Vagina (tissue), 2 donors: ENCODE data around the gene CFAP99. TPM values are rescaled to one million over a fixed set of nuclear protein-coding genes. Genes with fewer than 3 reads are reported as not detected.
"Not testable (repeated sequence)": the region's sequence is repeated elsewhere in the genome, so short reads cannot be mapped to it uniquely, and the experiment has no call there.

Source experiments
- DNase-seq, 2 donors: peaks; one replicate each; pipeline ENCODE4 v3.0.0-alpha.2; 2017; ENCODE audit errors: extremely low spot score in 2 of 2
- H3K27ac ChIP-seq: fragments of 200-600 bp; sonication (generic); one replicate; pipeline ENCODE4 v1.5.1; 2019
- H3K27me3 ChIP-seq: fragments of 200-600 bp; sonication (generic); one replicate; pipeline ENCODE4 v1.5.1; 2019
- H3K36me3 ChIP-seq, 2 donors: fragments of 200-600 bp; sonication (generic); one replicate each; pipeline ENCODE4 v1.5.1; 2017 to 2019
- H3K4me1 ChIP-seq: fragments of 200-600 bp; sonication (generic); one replicate; pipeline ENCODE4 v1.5.1; 2019
- H3K4me3 ChIP-seq, 2 donors: fragments of 200-600 bp; sonication (generic); 1 replicate in 1 of 2; 2 replicates in 1 of 2; pipeline ENCODE4 v1.5.1; 2016 to 2019
- H3K9me3 ChIP-seq: fragments of 200-600 bp; sonication (generic); one replicate; pipeline ENCODE4 v1.5.1; 2019
- POLR2A ChIP-seq, 2 donors: fragments of 450-650 bp; IDR thresholded peaks; one replicate each; pipeline ENCODE4 v1.6.1; 2017; ENCODE audit warnings: antibody characterized with exemption in 2 of 2, mild to moderate bottlenecking in 2 of 2, moderate library complexity in 2 of 2
- POLR2AphosphoS5 ChIP-seq, 2 donors: sonication (generic); formaldehyde crosslinking; IDR thresholded peaks; one replicate each; pipeline ENCODE4 v1.9.0; 2017; ENCODE audit warnings: antibody characterized with exemption in 2 of 2, mild to moderate bottlenecking in 2 of 2, low read depth in 1 of 2; ENCODE audit not compliant: insufficient read depth in 1 of 2
- intact Hi-C: fragments of 100-400 bp; cut with DNase I; formaldehyde crosslinking; loops from one replicate; pipeline ENCODE4 v1.15.1; 2023
- total RNA-seq: library from RNA; depleted of rRNA; stranded (reverse); fragments of >200 nt; gene quantifications from one replicate; pipeline ENCODE4 v1.2.3, GENCODE V29; 2016
- TF ChIP-seq, protein P1 (sequence below), 3 experiments: fragments of 450-650 bp in 2 of 3; fragments of 200-600 bp in 1 of 3; sonication (generic) in 1 of 3; IDR thresholded peaks; one replicate each; pipeline ENCODE4 v1.5.1; 2017 to 2019; ENCODE audit warnings: antibody characterized with exemption in 3 of 3, mild to moderate bottlenecking in 2 of 3, moderate library complexity in 2 of 3

CFAP99 gene
- total RNA-seq, 1 donor from 2014 or later = not detected

DNA sequence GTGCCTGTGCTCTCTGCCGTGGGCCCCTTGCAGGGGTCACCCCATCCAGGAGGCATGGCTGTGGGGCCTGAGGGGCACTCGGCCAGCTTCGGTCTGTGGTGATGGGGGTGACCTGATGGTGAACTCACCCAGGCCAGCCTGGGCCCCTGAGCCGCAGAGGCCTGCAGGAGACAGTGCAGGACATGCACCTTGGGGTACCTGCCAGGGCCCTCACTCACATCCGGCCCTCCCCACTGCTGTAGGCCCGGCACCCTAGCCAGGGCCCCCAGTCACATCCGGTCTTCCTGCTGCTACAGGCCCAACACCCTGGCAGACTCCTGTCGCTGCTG is 7.3 kb downstream of the CFAP99 start:
- Histone ChIP-seq H3K4me1 (no peaks in the 10 kb centered on the region), H3K4me3 (no peak overlapping the region), H3K27me3 (no peaks in the 10 kb centered on the region), H3K27ac (no peak overlapping the region), H3K36me3 (no peaks in the 10 kb centered on the region), H3K9me3 (no peaks in the 10 kb centered on the region)
- no peak for DNase-seq
- TF ChIP-seq, protein P1, sequence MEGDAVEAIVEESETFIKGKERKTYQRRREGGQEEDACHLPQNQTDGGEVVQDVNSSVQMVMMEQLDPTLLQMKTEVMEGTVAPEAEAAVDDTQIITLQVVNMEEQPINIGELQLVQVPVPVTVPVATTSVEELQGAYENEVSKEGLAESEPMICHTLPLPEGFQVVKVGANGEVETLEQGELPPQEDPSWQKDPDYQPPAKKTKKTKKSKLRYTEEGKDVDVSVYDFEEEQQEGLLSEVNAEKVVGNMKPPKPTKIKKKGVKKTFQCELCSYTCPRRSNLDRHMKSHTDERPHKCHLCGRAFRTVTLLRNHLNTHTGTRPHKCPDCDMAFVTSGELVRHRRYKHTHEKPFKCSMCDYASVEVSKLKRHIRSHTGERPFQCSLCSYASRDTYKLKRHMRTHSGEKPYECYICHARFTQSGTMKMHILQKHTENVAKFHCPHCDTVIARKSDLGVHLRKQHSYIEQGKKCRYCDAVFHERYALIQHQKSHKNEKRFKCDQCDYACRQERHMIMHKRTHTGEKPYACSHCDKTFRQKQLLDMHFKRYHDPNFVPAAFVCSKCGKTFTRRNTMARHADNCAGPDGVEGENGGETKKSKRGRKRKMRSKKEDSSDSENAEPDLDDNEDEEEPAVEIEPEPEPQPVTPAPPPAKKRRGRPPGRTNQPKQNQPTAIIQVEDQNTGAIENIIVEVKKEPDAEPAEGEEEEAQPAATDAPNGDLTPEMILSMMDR (IDR thresholded peaks at IDR 0.05) = no peak
- no peak for TF ChIP-seq POLR2A (IDR thresholded peaks at IDR 0.05)
- TF ChIP-seq POLR2AphosphoS5 (IDR thresholded peaks at IDR 0.05; ENCODE audit: insufficient read depth in 1 of 2, low read depth in 1 of 2) = no peak
- intact Hi-C loops = no loop called here

DNA sequence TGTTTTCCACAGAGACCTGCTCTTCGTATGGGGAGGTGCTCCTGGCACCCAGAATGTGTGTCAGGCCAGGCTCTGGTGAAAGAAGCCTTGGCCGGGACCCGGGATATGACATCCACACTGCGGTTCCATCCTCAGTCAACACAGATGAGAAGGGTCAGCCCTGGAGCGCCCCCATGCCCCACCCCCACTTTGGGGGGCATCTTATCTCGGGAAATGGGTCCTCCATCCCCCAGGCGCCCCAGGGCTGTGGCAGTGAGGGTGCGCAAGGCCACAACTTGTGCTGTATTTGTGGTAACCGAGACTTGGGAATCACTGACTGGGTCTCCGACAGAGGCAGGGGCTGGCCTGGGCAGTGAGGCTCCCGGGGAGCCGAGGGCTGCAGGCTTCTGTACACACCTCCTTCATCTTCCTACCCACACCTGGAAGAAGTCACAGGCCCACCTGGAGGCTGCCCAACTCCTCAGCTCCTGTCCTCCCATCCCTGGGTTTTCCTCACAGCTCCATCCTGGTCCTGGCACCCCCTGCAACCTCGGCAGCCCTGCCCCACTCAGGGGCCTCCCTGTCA is 8.0 kb downstream of the CFAP99 start:
- Histone ChIP-seq H3K36me3 (no peaks in the 10 kb centered on the region), H3K9me3 (no peaks in the 10 kb centered on the region), H3K4me3 (no peak overlapping the region), H3K27ac (no peak overlapping the region), H3K4me1 (no peaks in the 10 kb centered on the region), H3K27me3 (no peaks in the 10 kb centered on the region)
- intact Hi-C loops = no loop called here
- TF ChIP-seq POLR2AphosphoS5 (IDR thresholded peaks at IDR 0.05; ENCODE audit: insufficient read depth in 1 of 2, low read depth in 1 of 2) (no peak), POLR2A (IDR thresholded peaks at IDR 0.05) (no peak)
- TF ChIP-seq, protein P1 (IDR thresholded peaks at IDR 0.05) = no peak
- DNase-seq = no peak

DNA sequence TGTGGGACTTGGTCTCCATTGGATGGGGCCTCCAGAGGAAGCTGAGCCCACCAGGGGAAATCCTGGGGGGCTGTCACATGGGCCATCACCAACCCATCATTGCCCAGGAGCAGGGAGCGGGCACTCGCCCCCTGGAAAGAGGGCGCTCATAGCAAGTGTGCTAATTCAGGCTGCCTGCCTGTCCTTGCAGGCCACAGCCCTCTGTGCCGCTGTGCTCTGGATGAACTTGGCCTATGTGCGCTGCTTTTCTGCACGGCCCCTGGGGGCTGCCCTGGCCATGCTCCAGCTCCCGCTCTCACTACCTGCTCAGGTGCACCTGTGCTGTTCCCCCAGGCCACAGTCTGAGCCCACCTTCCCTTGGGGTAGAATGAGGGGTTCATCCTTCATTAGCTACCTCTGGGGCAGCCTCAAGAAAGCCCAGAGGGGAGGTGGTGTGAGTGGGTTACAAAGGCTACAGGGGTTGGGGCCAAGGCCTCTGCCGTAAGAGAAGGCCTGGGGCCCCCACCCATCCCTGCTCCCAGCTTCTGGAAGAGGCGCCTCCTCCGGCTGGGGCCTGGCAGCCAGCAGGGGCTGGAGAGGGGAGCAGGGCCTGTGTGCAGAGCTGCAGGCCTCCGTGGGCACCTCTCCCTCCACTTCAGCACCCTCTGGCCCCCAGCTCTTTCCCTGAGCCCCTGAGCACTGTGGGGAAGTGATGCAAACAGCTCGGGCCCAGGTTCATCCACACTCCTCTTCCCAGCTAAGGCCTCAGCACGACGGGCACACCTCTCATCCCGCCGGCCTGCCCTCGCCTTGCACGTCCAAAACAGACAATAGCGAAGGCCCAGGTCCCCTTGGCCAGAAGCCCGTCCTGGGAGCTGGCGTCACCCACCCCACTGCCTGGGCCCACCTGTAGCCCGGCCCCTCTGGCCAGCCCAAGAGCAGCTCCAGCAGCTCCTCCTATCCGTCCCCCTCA is 8.9 kb downstream of the CFAP99 start:
- no peaks in the 10 kb centered on the region for H3K4me1 ChIP-seq
- H3K9me3 ChIP-seq = no peaks in the 10 kb centered on the region
- H3K27ac ChIP-seq = no peak overlapping the region
- intact Hi-C loops = no loop called here
- no peak for DNase-seq
- H3K27me3 ChIP-seq = no peaks in the 10 kb centered on the region
- no peak overlapping the region for H3K4me3 ChIP-seq
- H3K36me3 ChIP-seq = no peaks in the 10 kb centered on the region
- TF ChIP-seq, protein P1 (IDR thresholded peaks at IDR 0.05) = no peak
- TF ChIP-seq POLR2A (IDR thresholded peaks at IDR 0.05) (no peak), POLR2AphosphoS5 (IDR thresholded peaks at IDR 0.05; ENCODE audit: insufficient read depth in 1 of 2, low read depth in 1 of 2) (no peak)

DNA sequence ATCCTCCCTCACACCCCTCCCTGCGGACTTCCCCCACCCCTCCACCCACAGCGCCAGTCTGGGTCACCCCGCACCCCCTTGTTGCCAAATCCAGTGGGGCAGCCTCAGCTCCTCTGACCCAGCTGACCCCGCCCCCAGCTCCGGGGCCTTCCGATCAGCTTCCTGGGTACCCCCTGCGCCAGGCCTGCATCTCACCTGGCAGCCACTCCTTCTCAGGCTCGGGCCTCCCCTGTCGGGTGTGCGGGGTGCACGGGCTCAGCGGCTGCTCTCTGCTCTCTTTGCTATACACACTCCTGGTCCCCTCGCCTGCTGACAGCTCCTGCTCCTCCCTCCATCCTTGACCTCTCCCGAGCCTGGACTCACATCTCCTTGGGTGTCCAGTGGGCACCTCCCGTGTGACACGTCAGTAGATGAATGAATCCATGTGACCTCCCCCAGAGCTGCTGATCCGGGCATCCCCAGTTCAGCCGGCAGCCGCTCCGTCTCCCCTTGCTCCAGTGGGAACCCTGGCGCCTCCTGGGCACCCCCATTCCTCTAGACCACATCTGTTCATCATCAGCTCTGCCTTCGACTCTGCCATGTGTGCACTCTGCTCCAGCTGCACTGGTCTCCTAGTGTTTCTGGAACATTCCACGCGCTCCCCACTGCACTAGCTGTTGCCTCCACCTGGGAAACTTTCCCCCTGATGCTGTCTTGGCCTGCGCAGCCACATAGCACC is 9.9 kb downstream of the CFAP99 start:
- Histone ChIP-seq H3K27ac (no peak overlapping the region), H3K9me3 (no peaks in the 10 kb centered on the region), H3K27me3 (no peaks in the 10 kb centered on the region), H3K4me1 (no peaks in the 10 kb centered on the region), H3K36me3 (no peaks in the 10 kb centered on the region), H3K4me3 (no peak overlapping the region)
- intact Hi-C loops = no loop called here
- no peak for DNase-seq
- TF ChIP-seq POLR2AphosphoS5 (IDR thresholded peaks at IDR 0.05; ENCODE audit: insufficient read depth in 1 of 2, low read depth in 1 of 2) (no peak), POLR2A (IDR thresholded peaks at IDR 0.05) (no peak)
- TF ChIP-seq, protein P1 (IDR thresholded peaks at IDR 0.05) = no peak

DNA sequence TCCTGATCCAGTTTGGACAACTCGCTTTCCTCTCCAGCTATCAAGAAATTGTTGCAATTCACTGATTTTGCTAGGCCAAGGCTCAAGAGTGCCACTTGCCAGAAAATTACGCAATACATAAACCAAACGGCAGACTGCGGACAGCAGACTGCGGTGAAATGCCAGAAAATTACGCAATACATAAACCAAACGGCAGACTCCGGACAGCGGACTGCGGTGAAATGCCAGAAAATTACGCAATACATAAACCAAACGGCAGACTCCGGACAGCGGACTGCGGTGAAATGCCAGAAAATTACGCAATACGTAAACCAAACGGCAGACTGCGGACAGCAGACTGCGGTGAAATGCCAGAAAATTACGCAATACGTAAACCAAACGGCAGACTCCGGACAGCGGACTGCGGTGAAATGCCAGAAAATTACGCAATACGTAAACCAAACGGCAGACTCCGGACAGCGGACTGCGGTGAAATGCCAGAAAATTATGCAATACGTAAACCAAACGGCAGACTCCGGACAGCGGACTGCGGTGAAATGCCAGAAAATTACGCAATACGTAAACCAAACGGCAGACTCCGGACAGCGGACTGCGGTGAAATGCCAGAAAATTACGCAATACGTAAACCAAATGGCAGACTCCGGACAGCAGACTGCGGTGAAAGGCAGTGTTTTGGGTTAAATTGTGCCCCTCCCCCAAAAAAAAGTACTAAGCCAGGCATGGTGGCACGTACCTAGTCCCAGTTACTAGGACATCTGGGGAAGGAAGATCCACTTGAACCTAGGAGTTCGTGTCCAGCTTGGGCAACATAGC is 11.4 kb downstream of the CFAP99 start:
- H3K36me3 ChIP-seq, intact Hi-C loops, H3K4me1 ChIP-seq, H3K4me3 ChIP-seq, H3K27ac ChIP-seq, H3K9me3 ChIP-seq, DNase-seq, H3K27me3 ChIP-seq: not testable (repeated sequence)
